ENCODE data around the gene TIMM9. TPM values are rescaled to one million over a fixed set of nuclear protein-coding genes. Genes with fewer than 3 reads are reported as not detected.

TIMM9 gene
- polyA plus RNA-seq, 1 of the 3 experiments (the other 2 are of a cell fraction) = 17.9 TPM

DNA sequence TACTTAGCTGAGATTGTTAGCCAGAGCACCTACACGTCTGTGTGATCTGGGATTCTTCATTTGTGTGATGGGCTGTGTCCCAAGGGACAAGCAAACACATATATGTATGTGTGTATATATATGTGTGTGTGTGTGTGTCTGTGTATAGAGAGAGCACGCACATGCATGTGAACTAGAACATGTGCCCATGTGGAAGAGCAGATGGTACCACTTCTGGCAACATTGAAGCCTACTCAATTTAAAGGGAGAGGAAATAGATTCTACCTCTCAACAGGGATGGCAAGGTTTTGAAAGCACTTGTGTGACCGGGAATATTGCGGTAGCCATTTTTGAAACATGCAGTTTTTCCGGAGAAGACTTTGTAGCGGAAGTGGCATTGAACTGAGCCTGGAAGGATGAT is 30.2 kb downstream of the TIMM9 start:
- H3K4me1 ChIP-seq (ENCODE audit: control insufficient read depth in 1 of 2, insufficient read depth in 2 of 2, low read depth in 1 of 2, low read length in 1 of 2) = peaks cover 0 to 6% of the 10 kb centered on the region in 2 experiments; a peak in 1 of 4 replicates

DNA sequence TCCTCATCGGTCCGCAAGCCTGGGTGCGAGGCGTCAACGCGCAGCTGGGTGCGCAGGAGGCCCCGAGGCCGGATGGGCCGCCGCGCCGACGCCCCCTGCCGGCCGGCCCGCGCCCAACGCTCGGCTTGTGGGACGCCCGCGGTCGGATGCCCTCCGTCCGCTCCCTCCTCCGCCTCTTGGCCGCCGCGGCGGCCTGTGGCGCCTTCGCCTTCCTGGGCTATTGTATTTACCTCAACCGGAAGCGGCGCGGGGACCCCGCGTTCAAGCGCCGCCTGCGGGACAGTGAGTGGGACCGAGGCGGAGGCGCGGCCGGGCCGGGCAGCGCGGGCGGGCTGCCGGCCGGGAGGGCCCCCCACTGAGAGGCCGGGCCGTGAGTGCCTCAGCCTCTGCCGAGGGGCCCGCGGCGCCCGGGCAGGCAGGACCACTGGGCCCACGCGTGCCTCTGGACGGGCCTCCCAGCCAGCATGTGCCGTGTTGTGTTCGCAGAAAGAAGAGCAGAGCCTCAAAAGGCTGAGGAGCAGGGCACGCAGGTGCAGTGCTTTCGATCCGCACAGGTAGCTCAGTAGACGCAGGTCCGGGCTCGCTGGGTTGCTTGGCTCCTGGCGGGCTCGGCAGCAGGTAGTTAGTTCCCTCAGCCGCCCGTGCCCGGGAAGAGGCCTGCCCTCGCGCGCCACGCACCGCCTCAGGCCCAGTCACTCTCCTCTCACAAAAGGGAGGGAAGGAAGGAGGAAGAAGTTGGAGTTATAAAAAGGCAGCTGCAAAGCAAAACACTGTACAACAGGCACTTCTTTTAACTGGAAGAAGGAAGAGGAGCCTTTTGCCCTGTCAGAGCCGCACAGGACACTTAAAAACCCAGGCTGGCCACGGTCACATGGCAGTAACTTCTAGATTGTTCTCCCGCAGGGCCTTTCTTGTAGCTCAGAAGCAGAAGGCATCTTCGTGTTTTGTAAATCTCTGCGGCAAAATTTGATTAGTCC is 31.2 kb downstream of the TIMM9 start, which contains the start of gene TOMM20L:
TOMM20L (plus strand) TSS at position 119 of the 977 bp plus-strand sequence; CDS start at position 147, 28 bp downstream.
- H3K27ac ChIP-seq (ENCODE audit: low read depth in 2 of 2, low read length in 1 of 2) = no peak within 1 kb of the TSS
- peak within 1 kb of the TSS; percentile 49 for H3K4me2 ChIP-seq
- H2AFZ ChIP-seq (ENCODE audit: low read depth) = peak within 1 kb of the TSS; percentile 95; the same call in 1 of the 2 replicates
- peaks cover 0 to 6% of the 10 kb centered on the region in 2 experiments; a peak in 1 of 4 replicates for H3K4me1 ChIP-seq (ENCODE audit: control insufficient read depth in 1 of 2, insufficient read depth in 2 of 2, low read depth in 1 of 2, low read length in 1 of 2)
- H3K36me3 ChIP-seq (replicated peaks in 1 of 2; ENCODE audit: control insufficient read depth in 1 of 2, insufficient read depth in 2 of 2, low read length in 1 of 2) = no peaks in the 10 kb centered on the region
- DNase-seq = peak; percentile 95
- TF ChIP-seq CHD2 (IDR thresholded peaks at IDR 0.05; ENCODE audit: low read length, partially characterized antibody) (no peak), TAF1 (IDR thresholded peaks at IDR 0.05; ENCODE audit: borderline replicate concordance, low read depth, low read length) (peak; percentile 46; the same call in 1 of the 2 replicates), SMC3 (IDR thresholded peaks at IDR 0.05; ENCODE audit: low read depth, low read length) (peak; percentile 47), RCOR1 (IDR thresholded peaks at IDR 0.05; ENCODE audit: low read length) (no peak), NRF1 (IDR thresholded peaks at IDR 0.05; ENCODE audit: low read depth, low read length) (peak; percentile 66), FOSL2 (IDR thresholded peaks at IDR 0.05; ENCODE audit: borderline replicate concordance, low read depth) (no peak), NFIC (IDR thresholded peaks at IDR 0.05; ENCODE audit: borderline replicate concordance) (no peak), TEAD4 (IDR thresholded peaks at IDR 0.05; ENCODE audit: borderline replicate concordance, insufficient read depth) (no peak), MXI1 (IDR thresholded peaks at IDR 0.05; ENCODE audit: low read depth, low read length) (0 out of 2 replicates have a peak, but pooled peaks have one; percentile 22), RAD21 (IDR thresholded peaks at IDR 0.05; ENCODE audit: low read length) (peak; percentile 49)
- TF ChIP-seq, protein P1, sequence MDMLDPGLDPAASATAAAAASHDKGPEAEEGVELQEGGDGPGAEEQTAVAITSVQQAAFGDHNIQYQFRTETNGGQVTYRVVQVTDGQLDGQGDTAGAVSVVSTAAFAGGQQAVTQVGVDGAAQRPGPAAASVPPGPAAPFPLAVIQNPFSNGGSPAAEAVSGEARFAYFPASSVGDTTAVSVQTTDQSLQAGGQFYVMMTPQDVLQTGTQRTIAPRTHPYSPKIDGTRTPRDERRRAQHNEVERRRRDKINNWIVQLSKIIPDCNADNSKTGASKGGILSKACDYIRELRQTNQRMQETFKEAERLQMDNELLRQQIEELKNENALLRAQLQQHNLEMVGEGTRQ (IDR thresholded peaks at IDR 0.05; ENCODE audit: borderline replicate concordance, low read depth, low read length) = no peak
- TF ChIP-seq, protein P2, sequence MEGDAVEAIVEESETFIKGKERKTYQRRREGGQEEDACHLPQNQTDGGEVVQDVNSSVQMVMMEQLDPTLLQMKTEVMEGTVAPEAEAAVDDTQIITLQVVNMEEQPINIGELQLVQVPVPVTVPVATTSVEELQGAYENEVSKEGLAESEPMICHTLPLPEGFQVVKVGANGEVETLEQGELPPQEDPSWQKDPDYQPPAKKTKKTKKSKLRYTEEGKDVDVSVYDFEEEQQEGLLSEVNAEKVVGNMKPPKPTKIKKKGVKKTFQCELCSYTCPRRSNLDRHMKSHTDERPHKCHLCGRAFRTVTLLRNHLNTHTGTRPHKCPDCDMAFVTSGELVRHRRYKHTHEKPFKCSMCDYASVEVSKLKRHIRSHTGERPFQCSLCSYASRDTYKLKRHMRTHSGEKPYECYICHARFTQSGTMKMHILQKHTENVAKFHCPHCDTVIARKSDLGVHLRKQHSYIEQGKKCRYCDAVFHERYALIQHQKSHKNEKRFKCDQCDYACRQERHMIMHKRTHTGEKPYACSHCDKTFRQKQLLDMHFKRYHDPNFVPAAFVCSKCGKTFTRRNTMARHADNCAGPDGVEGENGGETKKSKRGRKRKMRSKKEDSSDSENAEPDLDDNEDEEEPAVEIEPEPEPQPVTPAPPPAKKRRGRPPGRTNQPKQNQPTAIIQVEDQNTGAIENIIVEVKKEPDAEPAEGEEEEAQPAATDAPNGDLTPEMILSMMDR (IDR thresholded peaks at IDR 0.05) = peak; percentile 78
- TF ChIP-seq, protein P3, sequence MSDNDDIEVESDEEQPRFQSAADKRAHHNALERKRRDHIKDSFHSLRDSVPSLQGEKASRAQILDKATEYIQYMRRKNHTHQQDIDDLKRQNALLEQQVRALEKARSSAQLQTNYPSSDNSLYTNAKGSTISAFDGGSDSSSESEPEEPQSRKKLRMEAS (IDR thresholded peaks at IDR 0.05; ENCODE audit: low read depth) = peak; percentile 86
- peaks cover 5% of the 10 kb centered on the region for H3F3A ChIP-seq (replicated peaks; ENCODE audit: insufficient read depth)
- H3K4me3 ChIP-seq (ENCODE audit: low read depth in 2 of 2, low read length in 1 of 2) = peak within 1 kb of the TSS; percentile 47 to 60
- WGBS (ENCODE audit: low lambda C conversion rate) = 70% methylated on average over 20 of the region's 86 CpGs
- peak within 1 kb of the TSS; percentile 53; the same call in 1 of the 2 replicates for H3K9ac ChIP-seq
- POLR2A ChIA-PET = interaction anchor here (1.0 to 1.2 kb wide), 3 partner anchors 30 to 98 kb away, joined by 3 to 6 read pairs (median 3); partner anchors contain the start of gene ARID4A
- no peaks in the 10 kb centered on the region for H3K9me2 ChIP-seq
- H4K20me1 ChIP-seq (ENCODE audit: insufficient read depth) = no peaks in the 10 kb centered on the region
- H3K79me2 ChIP-seq (ENCODE audit: insufficient read depth) = no peaks in the 10 kb centered on the region
- H3K9me3 ChIP-seq = no peaks in the 10 kb centered on the region
- CTCF ChIA-PET = interaction anchor here (0.7 to 2.9 kb wide), 25 partner anchors 9 to 288 kb away, joined by 3 to 19 read pairs (median 4); partner anchors contain the start of genes ARID4A, KIAA0586, PSMA3 and TIMM9
- no peaks in the 10 kb centered on the region for H3K27me3 ChIP-seq (ENCODE audit: insufficient read depth)

More for the DNA sequence above, 30.2 kb downstream of the TIMM9 start:
- H3K4me2 ChIP-seq = no peak overlapping the region
- peaks cover 3% of the 10 kb centered on the region for H3F3A ChIP-seq (replicated peaks; ENCODE audit: insufficient read depth)
- H3K9me3 ChIP-seq = no peaks in the 10 kb centered on the region
- 98% methylated on average over 6 of the region's 6 CpGs for WGBS (ENCODE audit: low lambda C conversion rate)
- H3K4me3 ChIP-seq (ENCODE audit: low read depth in 2 of 2, low read length in 1 of 2) = no peak overlapping the region
- ChIA-PET POLR2A (interaction anchor here (1.2 kb wide), 1 partner anchor 29 kb away, joined by 3 read pairs; no protein-coding TSS in a partner anchor), CTCF (interaction anchor here (0.9 to 2.9 kb wide), 5 partner anchors 15 to 108 kb away, joined by 3 to 19 read pairs (median 3); partner anchors contain the start of genes ARID4A, KIAA0586 and TIMM9)
- no peak overlapping the region for H3K27ac ChIP-seq (ENCODE audit: low read depth in 2 of 2, low read length in 1 of 2)
- TF ChIP-seq FOXJ3 (CRISPR knock-in tag; IDR thresholded peaks at IDR 0.05) (no peak), MXI1 (IDR thresholded peaks at IDR 0.05; ENCODE audit: low read depth, low read length) (no peak), TCF12 (IDR thresholded peaks at IDR 0.05) (no peak), JUND (IDR thresholded peaks at IDR 0.05) (no peak), RFX5 (IDR thresholded peaks at IDR 0.05; ENCODE audit: low read length) (no peak), ELF1 (IDR thresholded peaks at IDR 0.05) (no peak)
- TF ChIP-seq, protein P4, sequence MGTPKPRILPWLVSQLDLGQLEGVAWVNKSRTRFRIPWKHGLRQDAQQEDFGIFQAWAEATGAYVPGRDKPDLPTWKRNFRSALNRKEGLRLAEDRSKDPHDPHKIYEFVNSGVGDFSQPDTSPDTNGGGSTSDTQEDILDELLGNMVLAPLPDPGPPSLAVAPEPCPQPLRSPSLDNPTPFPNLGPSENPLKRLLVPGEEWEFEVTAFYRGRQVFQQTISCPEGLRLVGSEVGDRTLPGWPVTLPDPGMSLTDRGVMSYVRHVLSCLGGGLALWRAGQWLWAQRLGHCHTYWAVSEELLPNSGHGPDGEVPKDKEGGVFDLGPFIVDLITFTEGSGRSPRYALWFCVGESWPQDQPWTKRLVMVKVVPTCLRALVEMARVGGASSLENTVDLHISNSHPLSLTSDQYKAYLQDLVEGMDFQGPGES (IDR thresholded peaks at IDR 0.05; ENCODE audit: low read depth, low read length) = no peak
- TF ChIP-seq, protein P3 (IDR thresholded peaks at IDR 0.05; ENCODE audit: low read depth) = no peak
- TF ChIP-seq, protein P1 (IDR thresholded peaks at IDR 0.05; ENCODE audit: borderline replicate concordance, low read depth, low read length) = no peak
- no peaks in the 10 kb centered on the region for H3K27me3 ChIP-seq (ENCODE audit: insufficient read depth)
- H3K79me2 ChIP-seq (ENCODE audit: insufficient read depth) = no peaks in the 10 kb centered on the region
- no peaks in the 10 kb centered on the region for H3K36me3 ChIP-seq (replicated peaks in 1 of 2; ENCODE audit: control insufficient read depth in 1 of 2, insufficient read depth in 2 of 2, low read length in 1 of 2)
- H3K9me2 ChIP-seq = no peaks in the 10 kb centered on the region
- no peak for DNase-seq
- no peaks in the 10 kb centered on the region for H4K20me1 ChIP-seq (ENCODE audit: insufficient read depth)
- H3K9ac ChIP-seq = no peak overlapping the region
- H2AFZ ChIP-seq (ENCODE audit: low read depth) = no peak overlapping the region
